ENCODE measurements around the gene SDR42E1.
A peak's percentile ranks its signal among the peaks of the same experiment; 100 is the strongest.

GRCh38 chr16:81939164-81940056 is 71.9 kb downstream of the SDR42E1 start:
- TF ChIP-seq, protein P1, sequence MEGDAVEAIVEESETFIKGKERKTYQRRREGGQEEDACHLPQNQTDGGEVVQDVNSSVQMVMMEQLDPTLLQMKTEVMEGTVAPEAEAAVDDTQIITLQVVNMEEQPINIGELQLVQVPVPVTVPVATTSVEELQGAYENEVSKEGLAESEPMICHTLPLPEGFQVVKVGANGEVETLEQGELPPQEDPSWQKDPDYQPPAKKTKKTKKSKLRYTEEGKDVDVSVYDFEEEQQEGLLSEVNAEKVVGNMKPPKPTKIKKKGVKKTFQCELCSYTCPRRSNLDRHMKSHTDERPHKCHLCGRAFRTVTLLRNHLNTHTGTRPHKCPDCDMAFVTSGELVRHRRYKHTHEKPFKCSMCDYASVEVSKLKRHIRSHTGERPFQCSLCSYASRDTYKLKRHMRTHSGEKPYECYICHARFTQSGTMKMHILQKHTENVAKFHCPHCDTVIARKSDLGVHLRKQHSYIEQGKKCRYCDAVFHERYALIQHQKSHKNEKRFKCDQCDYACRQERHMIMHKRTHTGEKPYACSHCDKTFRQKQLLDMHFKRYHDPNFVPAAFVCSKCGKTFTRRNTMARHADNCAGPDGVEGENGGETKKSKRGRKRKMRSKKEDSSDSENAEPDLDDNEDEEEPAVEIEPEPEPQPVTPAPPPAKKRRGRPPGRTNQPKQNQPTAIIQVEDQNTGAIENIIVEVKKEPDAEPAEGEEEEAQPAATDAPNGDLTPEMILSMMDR (IDR thresholded peaks at IDR 0.05), result peak; percentile 15
- TF ChIP-seq TCF7L2 (IDR thresholded peaks at IDR 0.05; ENCODE audit: low read depth, low read length), result no peak
- no peak for TF ChIP-seq POLR2AphosphoS5 (IDR thresholded peaks at IDR 0.05; ENCODE audit: low read depth, low read length)
- TF ChIP-seq, protein P2, sequence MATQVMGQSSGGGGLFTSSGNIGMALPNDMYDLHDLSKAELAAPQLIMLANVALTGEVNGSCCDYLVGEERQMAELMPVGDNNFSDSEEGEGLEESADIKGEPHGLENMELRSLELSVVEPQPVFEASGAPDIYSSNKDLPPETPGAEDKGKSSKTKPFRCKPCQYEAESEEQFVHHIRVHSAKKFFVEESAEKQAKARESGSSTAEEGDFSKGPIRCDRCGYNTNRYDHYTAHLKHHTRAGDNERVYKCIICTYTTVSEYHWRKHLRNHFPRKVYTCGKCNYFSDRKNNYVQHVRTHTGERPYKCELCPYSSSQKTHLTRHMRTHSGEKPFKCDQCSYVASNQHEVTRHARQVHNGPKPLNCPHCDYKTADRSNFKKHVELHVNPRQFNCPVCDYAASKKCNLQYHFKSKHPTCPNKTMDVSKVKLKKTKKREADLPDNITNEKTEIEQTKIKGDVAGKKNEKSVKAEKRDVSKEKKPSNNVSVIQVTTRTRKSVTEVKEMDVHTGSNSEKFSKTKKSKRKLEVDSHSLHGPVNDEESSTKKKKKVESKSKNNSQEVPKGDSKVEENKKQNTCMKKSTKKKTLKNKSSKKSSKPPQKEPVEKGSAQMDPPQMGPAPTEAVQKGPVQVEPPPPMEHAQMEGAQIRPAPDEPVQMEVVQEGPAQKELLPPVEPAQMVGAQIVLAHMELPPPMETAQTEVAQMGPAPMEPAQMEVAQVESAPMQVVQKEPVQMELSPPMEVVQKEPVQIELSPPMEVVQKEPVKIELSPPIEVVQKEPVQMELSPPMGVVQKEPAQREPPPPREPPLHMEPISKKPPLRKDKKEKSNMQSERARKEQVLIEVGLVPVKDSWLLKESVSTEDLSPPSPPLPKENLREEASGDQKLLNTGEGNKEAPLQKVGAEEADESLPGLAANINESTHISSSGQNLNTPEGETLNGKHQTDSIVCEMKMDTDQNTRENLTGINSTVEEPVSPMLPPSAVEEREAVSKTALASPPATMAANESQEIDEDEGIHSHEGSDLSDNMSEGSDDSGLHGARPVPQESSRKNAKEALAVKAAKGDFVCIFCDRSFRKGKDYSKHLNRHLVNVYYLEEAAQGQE (IDR thresholded peaks at IDR 0.05; ENCODE audit: insufficient read depth in 1 of 2, low read depth in 2 of 2, low read length in 1 of 2), result no peak

Data from Panc1 (cell line).